Nephron (organoid): ENCODE data around the gene BCO2.
"Not testable (repeated sequence)": the region's sequence is repeated elsewhere in the genome, so short reads cannot be mapped to it uniquely, and the experiment has no call there.

Experiments used
- H3K27ac Mint-ChIP-seq, 3 experiments: 2 replicates each; pipeline ENCODE4 v1.8.0; 2020; ENCODE audit warnings: mixed read lengths in 3 of 3, mild to moderate bottlenecking in 2 of 3, moderate library complexity in 1 of 3
- H3K27me3 Mint-ChIP-seq: 2 replicates; pipeline ENCODE4 v1.8.0; 2021; ENCODE audit warnings: low read depth, mild to moderate bottlenecking, moderate library complexity, mixed read lengths
- H3K36me3 Mint-ChIP-seq: 2 replicates; pipeline ENCODE4 v1.8.0; 2020; ENCODE audit warnings: low read depth, mixed read lengths
- H3K4me1 Mint-ChIP-seq: 2 replicates; pipeline ENCODE4 v1.8.0; 2020; ENCODE audit warnings: mixed read lengths
- H3K4me3 Mint-ChIP-seq, 3 experiments: 2 replicates each; pipeline ENCODE4 v1.8.0; 2020; ENCODE audit warnings: mild to moderate bottlenecking in 3 of 3, mixed read lengths in 3 of 3, moderate library complexity in 2 of 3
- H3K9me3 Mint-ChIP-seq: 2 replicates; pipeline ENCODE4 v1.8.0; 2020; ENCODE audit warnings: mixed read lengths
- TF ChIP-seq, protein P1 (sequence below), 3 experiments: fragments of 200-600 bp; sonication (generic); IDR thresholded peaks; one replicate each; pipeline ENCODE4 v1.5.0; 2021; ENCODE audit warnings: antibody characterized with exemption in 3 of 3; ENCODE audit not compliant: unreplicated experiment in 3 of 3

BCO2 gene

DNA sequence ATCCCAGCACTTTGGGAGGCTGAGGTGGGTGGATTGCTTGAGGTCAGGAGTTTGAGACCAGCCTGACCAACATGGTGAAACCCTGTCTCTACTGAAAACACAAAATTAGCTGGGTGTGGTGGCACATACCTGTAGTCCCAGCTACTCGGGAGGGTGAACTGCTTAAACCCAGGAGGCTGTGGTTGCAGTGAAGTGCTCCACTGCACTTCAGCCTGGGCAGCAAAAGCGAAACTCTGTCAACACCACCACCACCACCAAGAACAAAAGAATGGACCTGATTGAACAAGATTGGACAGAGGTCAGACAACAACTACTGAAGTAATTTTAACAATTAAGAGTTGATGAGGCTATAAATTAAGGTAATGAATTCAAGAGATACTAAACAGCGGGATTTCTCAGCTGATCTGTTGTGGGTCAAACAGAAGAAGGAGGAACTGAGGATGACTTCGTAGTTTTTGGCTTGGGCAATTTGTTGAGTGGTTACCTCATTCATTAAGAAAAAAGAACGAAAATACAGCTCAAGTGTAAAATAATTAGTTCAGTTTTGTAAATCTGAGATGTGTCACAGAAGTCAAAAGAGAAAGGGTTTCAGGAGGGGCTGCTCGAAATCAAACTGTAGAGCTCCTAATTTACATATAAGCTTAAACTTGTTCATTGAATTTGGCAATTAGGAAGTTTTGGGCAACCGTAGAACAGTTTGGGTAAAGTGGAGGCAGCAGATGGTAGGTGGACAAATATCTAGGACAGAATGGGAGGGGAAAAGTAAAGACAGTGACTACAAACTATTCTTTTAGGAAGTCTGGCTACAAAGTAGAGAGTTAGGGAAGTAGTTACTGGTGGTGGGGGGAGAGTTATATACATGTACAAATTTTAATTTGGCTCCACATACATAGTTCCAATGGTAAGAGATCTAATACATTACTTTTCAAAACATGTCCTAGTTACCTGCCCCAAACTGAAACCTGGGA, 15.9 kb upstream of the BCO2 start:
- H3K36me3 Mint-ChIP-seq: no peaks in the 10 kb centered on the region
- TF ChIP-seq, protein P1, sequence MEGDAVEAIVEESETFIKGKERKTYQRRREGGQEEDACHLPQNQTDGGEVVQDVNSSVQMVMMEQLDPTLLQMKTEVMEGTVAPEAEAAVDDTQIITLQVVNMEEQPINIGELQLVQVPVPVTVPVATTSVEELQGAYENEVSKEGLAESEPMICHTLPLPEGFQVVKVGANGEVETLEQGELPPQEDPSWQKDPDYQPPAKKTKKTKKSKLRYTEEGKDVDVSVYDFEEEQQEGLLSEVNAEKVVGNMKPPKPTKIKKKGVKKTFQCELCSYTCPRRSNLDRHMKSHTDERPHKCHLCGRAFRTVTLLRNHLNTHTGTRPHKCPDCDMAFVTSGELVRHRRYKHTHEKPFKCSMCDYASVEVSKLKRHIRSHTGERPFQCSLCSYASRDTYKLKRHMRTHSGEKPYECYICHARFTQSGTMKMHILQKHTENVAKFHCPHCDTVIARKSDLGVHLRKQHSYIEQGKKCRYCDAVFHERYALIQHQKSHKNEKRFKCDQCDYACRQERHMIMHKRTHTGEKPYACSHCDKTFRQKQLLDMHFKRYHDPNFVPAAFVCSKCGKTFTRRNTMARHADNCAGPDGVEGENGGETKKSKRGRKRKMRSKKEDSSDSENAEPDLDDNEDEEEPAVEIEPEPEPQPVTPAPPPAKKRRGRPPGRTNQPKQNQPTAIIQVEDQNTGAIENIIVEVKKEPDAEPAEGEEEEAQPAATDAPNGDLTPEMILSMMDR (IDR thresholded peaks at IDR 0.05; ENCODE audit: unreplicated experiment in 3 of 3): no peak
- H3K4me1 Mint-ChIP-seq: no peaks in the 10 kb centered on the region
- H3K27me3 Mint-ChIP-seq: peaks cover 6% of the 10 kb centered on the region
- no peak overlapping the region for H3K27ac Mint-ChIP-seq
- no peaks in the 10 kb centered on the region for H3K9me3 Mint-ChIP-seq
- no peak overlapping the region for H3K4me3 Mint-ChIP-seq

DNA sequence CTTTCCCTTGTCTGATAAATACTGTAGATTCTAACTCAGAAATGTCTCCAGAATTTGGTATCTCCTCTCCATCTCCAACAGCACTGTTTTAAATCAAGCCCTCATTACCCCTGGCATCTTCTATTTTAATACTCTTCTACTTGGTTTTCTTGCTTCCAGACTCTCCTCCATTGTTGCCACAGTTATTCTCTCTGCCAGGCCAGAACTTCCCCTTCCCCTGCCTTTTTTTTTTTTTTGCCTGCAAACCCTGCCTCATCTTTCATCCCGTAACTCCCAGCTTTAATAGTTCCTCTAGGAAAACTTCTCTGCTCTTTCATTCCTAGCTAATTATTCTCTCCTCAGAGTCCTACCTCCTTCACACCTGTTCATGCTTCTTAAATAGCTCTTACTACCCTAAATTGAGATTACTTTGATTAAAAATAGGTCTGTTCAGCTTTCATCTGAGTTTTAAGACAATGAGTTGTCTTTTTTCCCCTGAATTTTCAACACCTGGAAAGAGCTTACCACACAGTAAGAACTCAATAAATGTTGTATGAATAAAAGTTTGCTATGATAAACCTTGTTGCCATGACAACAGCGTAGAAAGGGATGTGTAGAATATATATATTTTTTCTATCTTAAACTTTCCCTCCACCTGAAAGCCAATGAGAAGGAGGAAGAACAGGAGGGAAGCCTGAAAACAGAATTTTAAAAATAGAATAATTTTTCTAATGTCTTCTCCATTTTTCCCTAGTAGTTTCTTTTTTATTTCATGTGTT, 15.0 kb upstream of the BCO2 start:
- Mint-ChIP-seq H3K36me3 (no peaks in the 10 kb centered on the region), H3K4me3 (no peak overlapping the region), H3K27ac (no peak overlapping the region), H3K27me3 (peaks cover 6% of the 10 kb centered on the region), H3K9me3 (no peaks in the 10 kb centered on the region), H3K4me1 (no peaks in the 10 kb centered on the region)
- TF ChIP-seq, protein P1 (IDR thresholded peaks at IDR 0.05; ENCODE audit: unreplicated experiment in 3 of 3): no peak

DNA sequence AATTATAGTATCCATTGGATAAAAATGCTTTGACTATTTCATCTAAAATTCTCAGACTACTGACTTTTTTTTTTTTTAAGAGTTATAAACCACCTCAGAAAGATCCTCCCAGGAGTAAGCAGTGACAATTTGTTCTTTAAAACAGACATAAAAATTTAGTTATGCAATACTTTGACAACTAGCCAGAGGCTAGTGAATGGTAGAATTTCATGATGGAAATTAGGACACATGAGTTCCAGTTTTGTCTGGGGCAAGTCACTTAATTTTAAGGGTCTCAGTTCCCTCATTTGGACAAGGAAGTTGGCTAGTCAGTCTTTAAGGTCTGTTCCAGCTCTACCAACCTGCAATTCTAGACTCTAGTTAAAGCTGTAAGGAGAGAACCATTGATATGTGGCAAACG, 14.3 kb upstream of the BCO2 start:
- TF ChIP-seq, protein P1 (IDR thresholded peaks at IDR 0.05; ENCODE audit: unreplicated experiment in 3 of 3): no peak
- H3K4me1 Mint-ChIP-seq: no peaks in the 10 kb centered on the region
- no peak overlapping the region for H3K4me3 Mint-ChIP-seq
- peaks cover 6% of the 10 kb centered on the region for H3K27me3 Mint-ChIP-seq
- H3K9me3 Mint-ChIP-seq: no peaks in the 10 kb centered on the region
- H3K27ac Mint-ChIP-seq: no peak overlapping the region
- H3K36me3 Mint-ChIP-seq: no peaks in the 10 kb centered on the region

DNA sequence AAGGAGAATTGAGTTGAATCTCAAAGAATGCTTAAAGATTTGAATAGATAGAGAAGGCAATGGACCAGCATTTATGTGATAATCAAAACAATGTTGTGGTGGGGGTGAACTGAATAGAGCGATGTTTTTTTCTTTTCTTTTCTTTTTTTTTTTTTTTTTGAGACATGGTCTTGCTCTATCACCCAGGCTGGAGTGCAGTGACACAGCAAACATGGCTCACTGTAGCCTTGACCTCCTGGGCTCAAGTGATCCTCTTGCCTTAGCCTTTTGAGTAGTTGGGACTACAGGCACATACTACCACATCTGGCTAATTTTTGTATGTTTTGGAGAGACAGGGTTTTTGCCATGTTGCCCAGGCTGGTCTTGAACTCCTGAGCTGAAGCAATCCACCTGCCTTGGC, 13.1 kb upstream of the BCO2 start:
- not testable (repeated sequence) for H3K4me1 Mint-ChIP-seq, H3K36me3 Mint-ChIP-seq, H3K9me3 Mint-ChIP-seq, H3K27ac Mint-ChIP-seq, H3K4me3 Mint-ChIP-seq, H3K27me3 Mint-ChIP-seq

DNA sequence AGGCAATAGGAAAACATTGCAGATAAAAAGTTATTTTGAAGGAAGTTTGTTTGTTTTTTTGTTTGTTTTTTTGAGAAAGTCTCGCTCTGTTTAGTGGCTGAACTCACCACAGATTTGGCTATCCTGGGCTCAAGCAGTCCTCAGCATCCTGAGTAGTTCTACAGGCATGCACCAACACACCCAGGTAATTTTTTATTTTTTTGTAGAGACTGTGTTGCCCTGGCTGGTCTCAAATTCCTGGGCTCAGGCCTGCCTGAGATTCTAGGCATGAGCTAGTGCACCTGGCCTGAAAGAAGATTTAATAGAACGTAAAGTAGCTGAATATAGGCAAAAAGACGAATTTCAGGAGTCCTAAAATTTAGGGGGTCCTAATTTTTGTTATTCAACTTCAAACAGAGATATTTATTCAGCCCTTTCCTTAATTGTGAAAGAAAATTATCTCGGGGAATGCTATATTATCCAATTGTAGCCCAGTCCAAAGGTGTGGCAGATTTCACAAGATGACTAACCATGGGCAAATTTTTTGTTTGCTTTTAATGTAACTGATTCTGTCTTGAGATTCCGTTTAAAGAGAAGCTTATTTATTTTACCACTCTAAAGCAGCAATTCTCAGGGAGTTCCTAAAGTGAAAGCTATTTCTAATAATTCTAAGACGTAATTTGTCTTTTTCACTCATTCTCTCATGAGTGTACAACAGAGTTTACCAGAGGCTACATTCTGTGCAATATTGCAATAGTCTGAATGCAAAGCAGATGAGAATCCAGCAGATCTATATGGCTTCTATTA, 12.4 kb upstream of the BCO2 start:
- no peaks in the 10 kb centered on the region for H3K9me3 Mint-ChIP-seq
- H3K27ac Mint-ChIP-seq: no peak overlapping the region
- H3K36me3 Mint-ChIP-seq: no peaks in the 10 kb centered on the region
- H3K4me1 Mint-ChIP-seq: no peaks in the 10 kb centered on the region
- H3K27me3 Mint-ChIP-seq: peaks cover 6% of the 10 kb centered on the region
- TF ChIP-seq, protein P1 (IDR thresholded peaks at IDR 0.05; ENCODE audit: unreplicated experiment in 3 of 3): no peak
- H3K4me3 Mint-ChIP-seq: no peak overlapping the region
